GM20000 (cell line): Measurements from ENCODE around the gene SLC25A17.
"Not testable (repeated sequence)": the region's sequence is repeated elsewhere in the genome, so short reads cannot be mapped to it uniquely, and the experiment has no call there.

Experiments
- DNase-seq: peaks from one replicate; pipeline ENCODE4 v3.0.0; 2012; ENCODE audit warnings: low spot score
- TF ChIP-seq, protein P1 (sequence below): IDR thresholded peaks from 2 replicates; pipeline ENCODE4 v1.5.1; 2012; ENCODE audit warnings: mild to moderate bottlenecking, control low read depth; ENCODE audit errors: extremely low read depth, missing control alignments

SLC25A17 gene, protein sequence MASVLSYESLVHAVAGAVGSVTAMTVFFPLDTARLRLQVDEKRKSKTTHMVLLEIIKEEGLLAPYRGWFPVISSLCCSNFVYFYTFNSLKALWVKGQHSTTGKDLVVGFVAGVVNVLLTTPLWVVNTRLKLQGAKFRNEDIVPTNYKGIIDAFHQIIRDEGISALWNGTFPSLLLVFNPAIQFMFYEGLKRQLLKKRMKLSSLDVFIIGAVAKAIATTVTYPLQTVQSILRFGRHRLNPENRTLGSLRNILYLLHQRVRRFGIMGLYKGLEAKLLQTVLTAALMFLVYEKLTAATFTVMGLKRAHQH

DNA sequence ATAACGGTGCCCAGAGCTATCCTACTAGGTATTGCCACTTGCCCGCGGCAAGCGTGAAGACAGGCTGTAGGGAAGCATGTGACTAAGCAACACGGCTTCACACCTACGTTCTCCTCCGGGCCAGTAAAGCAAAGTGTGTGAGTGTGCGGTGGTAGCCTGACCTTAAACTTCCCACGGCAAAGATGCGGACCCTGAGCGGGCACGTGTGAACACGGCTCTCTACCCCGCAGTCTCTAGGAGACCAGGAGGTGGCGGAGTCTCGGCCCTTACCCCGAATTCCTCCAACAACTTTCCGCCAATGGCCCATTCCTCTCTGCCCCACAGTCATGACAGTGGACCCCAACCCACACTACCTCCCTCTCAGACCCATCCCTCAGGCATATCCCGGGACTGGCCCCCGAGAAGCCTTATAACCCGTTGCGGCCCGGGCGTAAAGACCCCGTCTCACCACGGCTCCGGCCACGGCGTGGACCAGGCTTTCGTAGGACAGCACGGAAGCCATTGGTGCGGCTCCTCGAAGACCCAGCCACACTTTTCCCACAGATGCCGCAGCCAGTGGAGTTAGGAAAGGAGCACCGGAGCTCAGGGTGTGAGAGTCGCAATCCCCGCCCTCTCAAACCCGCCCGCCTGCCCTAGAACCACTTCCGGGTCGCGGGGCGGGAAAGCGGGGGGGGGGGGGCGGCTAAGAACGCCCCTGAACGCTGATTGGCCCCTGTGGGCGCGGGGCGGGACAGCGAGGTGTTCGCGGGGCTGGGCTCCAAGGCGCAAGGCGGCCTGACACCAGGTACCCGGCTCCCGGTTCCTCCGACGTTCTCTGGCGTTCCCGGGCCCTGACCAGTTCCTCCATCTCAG lies at the start of gene SLC25A17:
Gene SLC25A17 (minus strand): TSS at position 600 of the 852 bp plus-strand sequence. CDS start 98 bp downstream, at position 502.
- TF ChIP-seq, protein P1, sequence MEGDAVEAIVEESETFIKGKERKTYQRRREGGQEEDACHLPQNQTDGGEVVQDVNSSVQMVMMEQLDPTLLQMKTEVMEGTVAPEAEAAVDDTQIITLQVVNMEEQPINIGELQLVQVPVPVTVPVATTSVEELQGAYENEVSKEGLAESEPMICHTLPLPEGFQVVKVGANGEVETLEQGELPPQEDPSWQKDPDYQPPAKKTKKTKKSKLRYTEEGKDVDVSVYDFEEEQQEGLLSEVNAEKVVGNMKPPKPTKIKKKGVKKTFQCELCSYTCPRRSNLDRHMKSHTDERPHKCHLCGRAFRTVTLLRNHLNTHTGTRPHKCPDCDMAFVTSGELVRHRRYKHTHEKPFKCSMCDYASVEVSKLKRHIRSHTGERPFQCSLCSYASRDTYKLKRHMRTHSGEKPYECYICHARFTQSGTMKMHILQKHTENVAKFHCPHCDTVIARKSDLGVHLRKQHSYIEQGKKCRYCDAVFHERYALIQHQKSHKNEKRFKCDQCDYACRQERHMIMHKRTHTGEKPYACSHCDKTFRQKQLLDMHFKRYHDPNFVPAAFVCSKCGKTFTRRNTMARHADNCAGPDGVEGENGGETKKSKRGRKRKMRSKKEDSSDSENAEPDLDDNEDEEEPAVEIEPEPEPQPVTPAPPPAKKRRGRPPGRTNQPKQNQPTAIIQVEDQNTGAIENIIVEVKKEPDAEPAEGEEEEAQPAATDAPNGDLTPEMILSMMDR = peak; percentile 15
- DNase-seq = peak; percentile 94

DNA sequence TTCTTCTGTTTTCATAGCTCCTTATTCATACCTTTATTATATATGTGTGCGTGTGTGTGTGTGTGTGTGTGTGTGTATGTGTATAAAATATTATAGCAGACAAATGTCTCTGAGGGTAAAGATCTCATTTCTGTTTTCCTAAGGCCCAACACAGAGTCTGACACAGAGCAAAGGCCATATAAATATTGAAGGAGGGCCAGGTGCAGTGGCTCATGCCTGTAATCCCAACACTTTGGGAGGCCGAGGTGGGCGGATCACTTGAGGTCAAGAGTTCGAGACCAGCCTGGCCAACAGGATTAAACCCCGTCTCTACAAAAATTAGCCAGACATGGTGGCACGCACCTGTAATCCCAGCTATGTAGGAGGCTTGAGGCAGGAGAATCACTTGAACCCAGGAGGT lies 49.2 kb upstream of the SLC25A17 start:
- not testable (repeated sequence) for DNase-seq

DNA sequence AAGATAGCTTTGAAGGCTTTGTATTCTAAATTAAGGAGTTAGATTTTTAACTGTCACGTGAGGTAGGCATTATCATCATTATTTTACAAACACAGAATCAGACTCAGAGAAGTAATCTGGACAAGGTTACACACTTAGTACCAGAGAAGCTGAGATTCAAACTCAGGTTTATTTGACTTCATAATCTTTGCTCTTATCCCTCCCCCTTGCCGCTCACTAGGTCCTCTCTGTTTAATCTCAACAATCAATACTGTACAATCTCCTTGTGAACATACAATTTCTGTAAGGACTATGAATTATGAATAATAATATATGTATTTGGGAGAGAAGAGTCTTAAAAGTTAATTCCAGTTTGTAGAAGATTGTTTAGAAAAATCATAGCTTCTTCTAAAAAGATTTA lies 48.0 kb upstream of the SLC25A17 start:
- no peak for DNase-seq
- TF ChIP-seq, protein P1 = no peak

DNA sequence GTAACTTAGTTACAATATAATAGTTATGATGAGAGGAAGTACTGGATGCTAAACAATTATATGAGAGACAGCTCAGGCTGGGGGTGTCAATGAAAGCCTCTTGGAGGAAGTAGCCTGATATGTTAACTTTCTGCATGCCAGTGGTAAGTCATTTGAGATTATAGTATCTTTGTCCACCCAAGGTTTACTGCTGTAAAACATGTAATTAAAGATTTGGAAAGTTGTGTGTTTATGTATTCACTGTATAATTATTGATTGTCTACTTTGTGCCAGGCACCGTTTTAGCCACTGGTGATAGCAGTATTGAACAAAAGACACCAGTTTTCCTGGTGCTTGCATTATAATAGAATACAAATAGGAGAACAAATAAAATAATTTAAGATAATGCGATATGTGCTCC lies 43.4 kb upstream of the SLC25A17 start:
- TF ChIP-seq, protein P1 = no peak
- no peak for DNase-seq

DNA sequence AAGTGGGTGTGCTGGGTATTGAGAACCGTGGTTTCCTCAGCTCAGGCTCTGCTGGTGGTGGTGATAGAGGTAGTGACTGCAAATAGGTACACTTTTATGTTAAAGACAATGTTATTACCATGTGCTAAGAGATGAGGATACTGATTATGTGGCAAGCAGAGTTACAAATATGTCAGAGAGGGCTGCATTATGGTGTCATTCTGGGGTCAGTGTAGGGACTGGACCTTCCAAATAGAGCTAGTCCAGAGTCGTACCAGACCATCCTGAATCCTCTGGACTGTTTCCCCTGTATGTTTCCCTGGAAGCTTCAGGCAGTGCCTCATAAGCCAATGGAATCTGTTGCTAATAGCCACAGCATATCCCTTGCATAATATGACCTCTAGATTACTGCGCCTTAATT lies 42.9 kb upstream of the SLC25A17 start, which contains the start of gene DNAJB7:
Gene DNAJB7 (minus strand): TSS at position 101 of the 400 bp plus-strand sequence. CDS start 119 bp downstream, outside the sequence.
- no peak for DNase-seq
- TF ChIP-seq, protein P1 = no peak

DNA sequence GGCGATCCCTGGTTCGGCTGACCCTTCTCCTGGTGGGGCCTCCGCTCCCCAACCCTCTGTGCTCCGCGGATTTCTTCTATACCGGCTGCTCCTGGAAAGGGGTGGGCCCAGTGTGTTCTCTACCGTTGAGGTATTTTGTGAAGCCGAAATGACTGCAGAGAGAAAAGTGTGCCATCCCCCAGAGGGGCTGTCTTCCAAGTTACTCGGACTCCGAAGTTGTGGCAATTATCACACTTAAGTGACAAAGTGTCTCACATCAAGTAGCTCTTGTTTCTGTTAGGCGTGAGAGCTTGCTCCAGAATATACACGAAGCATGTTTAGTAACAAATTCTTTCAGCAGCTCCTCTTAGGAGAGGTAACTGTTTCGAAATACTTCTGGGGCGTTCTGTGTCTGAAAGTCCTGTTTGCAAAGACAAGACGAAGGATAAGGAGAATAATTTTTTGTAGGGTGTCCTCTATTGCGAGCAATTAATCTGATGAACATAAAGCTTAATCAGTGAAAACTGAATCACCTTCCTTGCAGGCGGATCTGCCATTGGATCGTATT lies 38.2 kb upstream of the SLC25A17 start:
- no peak for DNase-seq
- TF ChIP-seq, protein P1 = no peak

DNA sequence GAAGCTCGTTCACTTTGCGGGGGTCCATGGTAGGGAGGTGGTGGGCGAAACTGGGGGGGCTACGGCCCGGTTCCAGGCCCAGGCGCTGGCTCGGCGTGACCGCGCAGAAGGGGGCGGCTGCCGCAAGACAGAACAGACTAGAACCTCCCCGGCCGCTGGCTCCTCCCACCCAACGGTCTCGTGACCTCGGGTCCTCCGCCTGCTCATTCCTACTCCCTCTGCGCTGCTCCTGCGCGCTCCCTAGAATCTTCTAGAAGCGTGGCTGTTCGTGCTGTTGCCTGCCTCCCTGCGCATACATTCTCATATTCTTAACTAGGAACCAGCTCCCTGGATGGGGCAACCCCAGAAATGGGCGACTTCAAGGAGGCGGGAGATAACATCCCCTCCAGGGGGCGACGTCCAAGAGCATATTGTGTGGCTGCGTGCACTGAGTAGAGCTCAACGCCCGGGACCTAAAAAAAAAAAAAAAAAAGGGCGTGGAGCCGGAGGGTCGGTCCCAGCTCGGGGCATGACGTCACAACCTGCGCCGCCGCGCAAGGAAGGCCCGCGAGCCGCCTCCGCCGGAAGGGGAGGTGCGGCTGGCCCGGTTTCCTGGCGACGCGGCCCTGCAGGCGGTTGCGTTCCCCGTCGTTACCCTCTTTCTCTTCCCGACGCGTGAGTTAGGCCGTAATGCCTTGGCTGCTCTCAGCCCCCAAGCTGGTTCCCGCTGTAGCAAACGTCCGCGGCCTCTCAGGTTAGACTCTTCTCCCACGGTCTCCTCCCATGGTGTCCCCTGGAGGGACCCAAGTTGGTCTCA lies 37.6 kb upstream of the SLC25A17 start, which contains the start of the genes ST13 and XPNPEP3:
Gene ST13 (minus strand): TSS at position 127 of the 796 bp plus-strand sequence. CDS start 99 bp downstream, at position 28.
Gene XPNPEP3 (plus strand): TSS at position 636 of the 796 bp plus-strand sequence. CDS start 34 bp downstream, at position 670.
- DNase-seq = peak; percentile 92
- TF ChIP-seq, protein P1 = no peak
